ENCODE results near the gene SARNP. TPM values are rescaled to one million over a fixed set of nuclear protein-coding genes. Genes with fewer than 3 reads are reported as not detected.

SARNP gene
- total and polyA plus RNA-seq, 9 of the 15 experiments (the other 6 are each of a cell fraction or from before 2014, with no cell fraction given), result 70.1 to 400 (median 198) TPM

- TF ChIP-seq, protein P1, sequence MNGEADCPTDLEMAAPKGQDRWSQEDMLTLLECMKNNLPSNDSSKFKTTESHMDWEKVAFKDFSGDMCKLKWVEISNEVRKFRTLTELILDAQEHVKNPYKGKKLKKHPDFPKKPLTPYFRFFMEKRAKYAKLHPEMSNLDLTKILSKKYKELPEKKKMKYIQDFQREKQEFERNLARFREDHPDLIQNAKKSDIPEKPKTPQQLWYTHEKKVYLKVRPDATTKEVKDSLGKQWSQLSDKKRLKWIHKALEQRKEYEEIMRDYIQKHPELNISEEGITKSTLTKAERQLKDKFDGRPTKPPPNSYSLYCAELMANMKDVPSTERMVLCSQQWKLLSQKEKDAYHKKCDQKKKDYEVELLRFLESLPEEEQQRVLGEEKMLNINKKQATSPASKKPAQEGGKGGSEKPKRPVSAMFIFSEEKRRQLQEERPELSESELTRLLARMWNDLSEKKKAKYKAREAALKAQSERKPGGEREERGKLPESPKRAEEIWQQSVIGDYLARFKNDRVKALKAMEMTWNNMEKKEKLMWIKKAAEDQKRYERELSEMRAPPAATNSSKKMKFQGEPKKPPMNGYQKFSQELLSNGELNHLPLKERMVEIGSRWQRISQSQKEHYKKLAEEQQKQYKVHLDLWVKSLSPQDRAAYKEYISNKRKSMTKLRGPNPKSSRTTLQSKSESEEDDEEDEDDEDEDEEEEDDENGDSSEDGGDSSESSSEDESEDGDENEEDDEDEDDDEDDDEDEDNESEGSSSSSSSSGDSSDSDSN (IDR thresholded peaks at IDR 0.05; ENCODE audit: borderline replicate concordance in 1 of 2, low read depth in 2 of 2, low read length in 2 of 2), result 0 out of 4 replicates have a peak, but pooled peaks of 1 of the 2 experiments have one; percentile 41
- TF ChIP-seq ZNF696 (CRISPR knock-in tag; conservative IDR thresholded peaks at IDR 0.05), result no peak
- TF ChIP-seq YBX1 (IDR thresholded peaks at IDR 0.05), result no peak
- peak; percentile 49; the same call in 1 of the 2 replicates for TF ChIP-seq LCOR (CRISPR knock-in tag; IDR thresholded peaks at IDR 0.05)
- TF ChIP-seq GABPB1 (CRISPR knock-in tag; IDR thresholded peaks at IDR 0.05), result peak; percentile 90
- TF ChIP-seq PHB2 (IDR thresholded peaks at IDR 0.05; ENCODE audit: low read depth), result no peak
- TF ChIP-seq GTF2F1 (IDR thresholded peaks at IDR 0.05; ENCODE audit: low read depth, low read length), result no peak
- TF ChIP-seq ZC3H8 (IDR thresholded peaks at IDR 0.05), result peak; percentile 85; the same call in 1 of the 2 replicates
- no peak for TF ChIP-seq HEY1 (CRISPR knock-in tag; IDR thresholded peaks at IDR 0.05; ENCODE audit: borderline replicate concordance)
- TF ChIP-seq, protein P2, sequence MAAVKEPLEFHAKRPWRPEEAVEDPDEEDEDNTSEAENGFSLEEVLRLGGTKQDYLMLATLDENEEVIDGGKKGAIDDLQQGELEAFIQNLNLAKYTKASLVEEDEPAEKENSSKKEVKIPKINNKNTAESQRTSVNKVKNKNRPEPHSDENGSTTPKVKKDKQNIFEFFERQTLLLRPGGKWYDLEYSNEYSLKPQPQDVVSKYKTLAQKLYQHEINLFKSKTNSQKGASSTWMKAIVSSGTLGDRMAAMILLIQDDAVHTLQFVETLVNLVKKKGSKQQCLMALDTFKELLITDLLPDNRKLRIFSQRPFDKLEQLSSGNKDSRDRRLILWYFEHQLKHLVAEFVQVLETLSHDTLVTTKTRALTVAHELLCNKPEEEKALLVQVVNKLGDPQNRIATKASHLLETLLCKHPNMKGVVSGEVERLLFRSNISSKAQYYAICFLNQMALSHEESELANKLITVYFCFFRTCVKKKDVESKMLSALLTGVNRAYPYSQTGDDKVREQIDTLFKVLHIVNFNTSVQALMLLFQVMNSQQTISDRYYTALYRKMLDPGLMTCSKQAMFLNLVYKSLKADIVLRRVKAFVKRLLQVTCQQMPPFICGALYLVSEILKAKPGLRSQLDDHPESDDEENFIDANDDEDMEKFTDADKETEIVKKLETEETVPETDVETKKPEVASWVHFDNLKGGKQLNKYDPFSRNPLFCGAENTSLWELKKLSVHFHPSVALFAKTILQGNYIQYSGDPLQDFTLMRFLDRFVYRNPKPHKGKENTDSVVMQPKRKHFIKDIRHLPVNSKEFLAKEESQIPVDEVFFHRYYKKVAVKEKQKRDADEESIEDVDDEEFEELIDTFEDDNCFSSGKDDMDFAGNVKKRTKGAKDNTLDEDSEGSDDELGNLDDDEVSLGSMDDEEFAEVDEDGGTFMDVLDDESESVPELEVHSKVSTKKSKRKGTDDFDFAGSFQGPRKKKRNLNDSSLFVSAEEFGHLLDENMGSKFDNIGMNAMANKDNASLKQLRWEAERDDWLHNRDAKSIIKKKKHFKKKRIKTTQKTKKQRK (IDR thresholded peaks at IDR 0.05; ENCODE audit: borderline replicate concordance, low read depth, low read length), result peak; percentile 90
- TF ChIP-seq SRSF9 (IDR thresholded peaks at IDR 0.05; ENCODE audit: borderline replicate concordance, low read depth, low read length), result no peak
- no peak for TF ChIP-seq ZNF239 (CRISPR knock-in tag; IDR thresholded peaks at IDR 0.05)
- 0 out of 2 replicates have a peak, but pooled peaks have one; percentile 0 for TF ChIP-seq ZNF384 (IDR thresholded peaks at IDR 0.05; ENCODE audit: low read depth, low read length)
- no peak for TF ChIP-seq TCF3 (CRISPR knock-in tag; IDR thresholded peaks at IDR 0.05)
- TF ChIP-seq ESRRB (CRISPR knock-in tag; IDR thresholded peaks at IDR 0.05; ENCODE audit: borderline replicate concordance), result no peak
- no peak for TF ChIP-seq ZNF57 (CRISPR knock-in tag; IDR thresholded peaks at IDR 0.05)
- no peak for TF ChIP-seq RCOR1 (IDR thresholded peaks at IDR 0.05; ENCODE audit: borderline replicate concordance in 1 of 2, low read depth in 2 of 2, low read length in 2 of 2)
- TF ChIP-seq ARID2 (IDR thresholded peaks at IDR 0.05), result peak; percentile 57; the same call in 1 of the 2 replicates
- TF ChIP-seq ZNF77 (CRISPR knock-in tag; IDR thresholded peaks at IDR 0.05), result no peak
- no peak for TF ChIP-seq ZNF589 (CRISPR knock-in tag; IDR thresholded peaks at IDR 0.05; ENCODE audit: low read depth)
- no peak for TF ChIP-seq ZNF830 (CRISPR knock-in tag; IDR thresholded peaks at IDR 0.05)
- no peak for TF ChIP-seq PRPF4 (IDR thresholded peaks at IDR 0.05; ENCODE audit: insufficient read depth, low read depth, low read length, poor library complexity, severe bottlenecking)
- no peak for TF ChIP-seq FOXK1 (CRISPR knock-in tag; IDR thresholded peaks at IDR 0.05; ENCODE audit: borderline replicate concordance)
- peak; percentile 99 for TF ChIP-seq ASH1L (IDR thresholded peaks at IDR 0.05; ENCODE audit: borderline replicate concordance, low read depth, partially characterized antibody)
Measured at GRCh38 chr12:55817345-55818139, at the start of gene SARNP, which contains the start of gene ORMDL2 (continued).

Measured in K562 (cell line).